OCI-LY7 (cell line): ENCODE results near the gene MYRIP.

Experiments used
- CTCF ChIP-seq: fragments of 200-600 bp; sonication (generic); conservative IDR thresholded peaks from 2 replicates; pipeline ENCODE4 v1.5.1; 2014; ENCODE audit warnings: mild to moderate bottlenecking, antibody characterized with exemption, low read length, moderate library complexity, mixed read lengths
- EZH2phosphoT487 ChIP-seq: fragments of 200-600 bp; sonication (generic); IDR thresholded peaks from 2 replicates; pipeline ENCODE4 v1.6.1; 2018; ENCODE audit warnings: low read depth, borderline replicate concordance, mild to moderate bottlenecking, mixed run types, antibody characterized with exemption, low read length, moderate library complexity, mixed read lengths

DNA sequence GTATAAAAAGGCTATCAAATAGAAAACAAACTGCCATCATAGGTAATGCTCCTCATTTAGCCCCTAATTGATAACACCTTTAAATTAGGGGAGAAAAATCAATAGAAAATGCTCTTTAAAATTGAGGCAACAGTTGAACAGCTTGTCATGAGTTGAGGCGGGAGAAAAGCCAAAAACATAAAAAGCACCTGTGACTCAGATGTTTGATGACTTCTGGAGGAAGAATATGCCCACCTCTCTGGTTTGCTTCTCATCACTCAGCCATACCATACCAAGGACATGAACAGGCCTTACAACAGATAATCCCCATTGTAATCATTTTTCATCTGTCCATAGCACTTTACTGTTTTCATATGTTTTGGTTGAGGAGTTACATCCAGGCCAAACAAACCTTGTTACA is 246.0 kb downstream of the MYRIP start:
- TF ChIP-seq CTCF (no peak), EZH2phosphoT487 (no peak)
